Retina (tissue), 1 donor: ENCODE measurements around the gene TPGS2.
"Not testable (repeated sequence)": the region's sequence is repeated elsewhere in the genome, so short reads cannot be mapped to it uniquely, and the experiment has no call there.

Source experiments
- DNase-seq: peaks from one replicate; pipeline ENCODE4 v3.0.0-alpha.2; 2016

The TPGS2 gene

DNA sequence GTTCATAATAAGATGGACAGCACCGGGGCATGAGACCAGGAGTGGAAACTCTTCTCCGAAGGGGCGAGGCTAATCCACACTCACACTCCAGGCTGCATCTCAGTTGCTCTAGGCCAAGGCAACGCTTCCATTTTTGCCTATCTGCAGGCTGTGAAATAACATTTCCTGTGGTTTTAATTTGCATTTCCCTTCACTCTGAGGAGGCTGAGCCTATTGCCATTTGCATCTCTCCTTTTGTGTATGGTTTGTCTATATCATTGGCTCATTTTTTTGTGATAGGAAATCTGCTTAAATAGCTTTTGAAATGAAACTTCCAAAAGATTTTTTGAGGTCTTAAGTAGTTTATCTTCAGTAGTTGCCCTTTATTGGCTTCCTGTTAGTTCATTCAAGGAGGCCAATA, 57.6 kb downstream of the TPGS2 start:
- no peak for DNase-seq

GRCh38 chr18:36770315-36770946, 58.4 kb downstream of the TPGS2 start:
- no peak for DNase-seq

- no peak for DNase-seq
Measured at GRCh38 chr18:36769611-36770314, 59.0 kb downstream of the TPGS2 start.

DNA sequence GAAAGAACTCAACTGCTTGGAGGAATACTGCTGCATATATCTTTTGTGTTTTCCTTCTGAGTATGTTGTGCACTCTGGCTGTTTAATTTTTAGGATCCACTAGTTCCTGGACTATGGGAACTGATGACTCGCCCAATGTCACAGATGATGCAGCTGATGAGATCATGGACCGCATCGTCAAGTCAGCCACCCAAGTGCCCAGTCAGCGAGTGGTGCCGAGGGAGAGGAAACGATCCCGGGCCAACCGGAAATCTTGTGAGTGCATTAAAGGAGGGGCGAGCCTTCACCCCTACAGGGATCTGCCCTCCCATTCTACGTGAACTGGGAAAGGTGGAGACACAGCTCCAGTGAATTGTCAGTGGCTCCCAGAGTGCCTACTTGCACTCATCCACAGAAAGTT, 59.6 kb downstream of the TPGS2 start:
- DNase-seq, result no peak

DNA sequence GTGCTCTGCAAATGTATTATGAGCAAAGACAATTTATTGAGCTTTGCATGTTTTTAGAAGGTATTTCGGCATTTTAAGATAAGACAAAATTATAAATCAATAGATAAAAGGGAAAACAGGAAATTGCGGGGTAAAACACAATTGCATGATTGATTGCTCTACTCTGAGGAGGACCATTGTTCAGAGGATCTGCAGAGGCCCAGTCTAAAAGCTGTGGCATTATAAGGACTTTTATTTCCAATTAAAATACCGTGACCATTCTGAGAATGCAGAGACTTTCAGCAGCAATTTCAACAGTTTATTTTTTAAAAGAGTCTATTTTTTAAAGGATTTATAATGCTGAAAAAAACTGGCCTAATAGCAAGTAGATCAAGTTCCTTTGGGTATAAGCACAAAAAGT, 62.0 kb downstream of the TPGS2 start:
- DNase-seq, result no peak

DNA sequence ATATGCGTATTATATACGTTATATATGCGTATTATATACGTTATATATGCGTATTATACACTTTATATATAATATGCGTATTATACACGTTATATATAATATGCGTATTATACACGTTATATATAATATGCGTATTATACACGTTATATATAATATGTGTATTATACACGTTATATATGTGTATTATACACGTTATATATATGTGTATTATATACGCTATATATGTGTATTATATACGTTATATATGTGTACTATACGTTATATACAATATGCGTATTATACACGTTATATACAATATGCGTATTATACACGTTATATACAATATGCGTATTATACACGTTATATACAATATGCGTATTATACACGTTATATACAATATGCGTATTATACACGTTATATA, 65.8 kb downstream of the TPGS2 start:
- not testable (repeated sequence) for DNase-seq

DNA sequence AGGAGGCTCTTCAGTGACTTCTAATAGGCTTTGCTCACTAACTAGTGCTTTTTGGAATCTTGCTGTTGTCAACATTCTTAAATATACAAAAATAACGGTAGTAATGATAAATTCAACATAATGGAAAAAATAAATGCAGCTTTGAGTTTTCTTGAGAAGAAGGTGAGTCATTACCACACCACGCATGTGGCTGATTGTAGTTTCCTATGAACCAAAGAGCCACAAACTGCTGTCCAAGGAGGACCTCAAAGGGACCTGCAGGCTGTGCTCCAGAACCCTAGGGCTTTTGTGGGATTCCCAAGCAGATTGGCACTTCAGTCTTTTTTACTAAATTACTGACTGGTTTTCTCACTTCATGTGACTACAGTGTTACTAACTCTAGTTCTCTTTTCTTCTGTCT, 66.7 kb downstream of the TPGS2 start:
- no peak for DNase-seq

DNA sequence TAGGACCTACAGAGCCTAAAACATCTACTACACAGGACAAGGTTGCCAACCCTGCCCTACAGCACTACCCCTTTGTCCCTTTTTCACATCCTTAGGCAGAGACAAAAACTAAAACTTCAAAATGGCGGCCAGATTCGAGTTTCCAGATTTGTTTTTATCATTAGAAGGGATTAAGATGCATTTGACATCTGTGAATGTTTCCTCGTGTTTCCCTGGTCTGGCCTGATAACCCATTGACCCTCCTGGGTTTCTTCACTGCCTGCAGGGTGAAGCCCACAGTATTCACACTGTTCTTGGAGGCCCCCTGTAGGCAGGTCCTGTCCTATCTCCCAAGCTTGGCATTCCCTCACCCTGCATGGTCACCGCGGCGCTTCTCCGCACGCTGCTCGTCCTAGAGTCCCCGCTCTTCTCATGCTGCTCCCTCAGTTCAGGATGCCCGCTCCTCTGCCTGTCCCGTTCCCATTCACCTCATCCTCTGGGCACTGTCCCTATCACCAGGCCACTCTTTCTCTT, 67.6 kb downstream of the TPGS2 start:
- no peak for DNase-seq

- no peak for DNase-seq
Measured at GRCh38 chr18:36760598-36760997, 68.2 kb downstream of the TPGS2 start.

DNA sequence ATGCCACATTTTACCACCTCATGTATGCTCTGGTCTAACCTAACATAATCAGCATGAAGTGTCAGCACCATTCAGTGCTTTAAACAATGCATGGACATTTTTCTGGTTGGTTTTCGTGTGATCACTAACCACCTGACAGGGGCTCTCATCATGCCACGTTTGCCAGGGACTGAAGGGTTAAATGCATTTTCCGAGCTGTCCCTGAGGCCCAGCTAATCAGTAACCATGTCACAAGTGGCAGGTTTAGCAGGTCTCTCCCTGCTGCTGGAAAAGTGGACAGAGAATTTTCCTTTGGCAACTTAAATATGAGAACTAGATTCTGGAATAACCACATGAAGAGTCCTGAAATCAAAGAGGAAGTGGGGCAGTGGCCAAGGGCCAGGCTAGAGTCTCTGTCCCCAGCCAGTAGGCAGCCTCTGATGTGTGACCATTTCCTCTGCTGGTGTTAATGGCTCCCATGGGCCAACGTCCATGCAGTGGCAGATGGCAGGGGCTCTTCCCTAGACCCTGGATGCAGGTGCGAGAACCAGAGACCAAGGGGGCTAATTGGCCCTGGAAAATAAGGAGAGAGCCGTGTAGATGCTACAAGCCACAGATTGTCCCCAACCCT, 69.5 kb downstream of the TPGS2 start:
- no peak for DNase-seq

- no peak for DNase-seq
Measured at GRCh38 chr18:36758623-36759022, 70.2 kb downstream of the TPGS2 start.

- DNase-seq, result no peak
Measured at GRCh38 chr18:36757991-36758390, 70.8 kb downstream of the TPGS2 start.

GRCh38 chr18:36757081-36757480, 71.7 kb downstream of the TPGS2 start:
- DNase-seq, result peak; percentile 58

DNA sequence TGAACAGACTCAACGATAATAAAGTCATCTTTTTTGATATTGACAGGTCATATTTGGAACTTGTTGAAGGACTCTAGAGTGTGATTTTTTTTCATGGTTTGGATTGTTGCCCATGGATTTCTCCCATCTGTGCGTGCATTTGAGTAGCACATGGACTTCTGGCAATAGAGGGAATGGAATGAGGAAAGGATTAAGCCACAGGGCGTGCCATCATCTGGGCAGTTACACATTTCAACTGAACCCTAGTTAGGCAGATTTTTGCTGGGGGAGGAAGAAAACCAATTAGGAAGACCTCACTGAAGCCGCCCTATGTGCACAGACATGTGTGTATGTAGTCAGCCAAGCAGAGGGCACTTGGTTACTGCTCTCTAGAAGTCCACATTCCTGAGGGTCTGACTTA, 72.6 kb downstream of the TPGS2 start:
- no peak for DNase-seq

DNA sequence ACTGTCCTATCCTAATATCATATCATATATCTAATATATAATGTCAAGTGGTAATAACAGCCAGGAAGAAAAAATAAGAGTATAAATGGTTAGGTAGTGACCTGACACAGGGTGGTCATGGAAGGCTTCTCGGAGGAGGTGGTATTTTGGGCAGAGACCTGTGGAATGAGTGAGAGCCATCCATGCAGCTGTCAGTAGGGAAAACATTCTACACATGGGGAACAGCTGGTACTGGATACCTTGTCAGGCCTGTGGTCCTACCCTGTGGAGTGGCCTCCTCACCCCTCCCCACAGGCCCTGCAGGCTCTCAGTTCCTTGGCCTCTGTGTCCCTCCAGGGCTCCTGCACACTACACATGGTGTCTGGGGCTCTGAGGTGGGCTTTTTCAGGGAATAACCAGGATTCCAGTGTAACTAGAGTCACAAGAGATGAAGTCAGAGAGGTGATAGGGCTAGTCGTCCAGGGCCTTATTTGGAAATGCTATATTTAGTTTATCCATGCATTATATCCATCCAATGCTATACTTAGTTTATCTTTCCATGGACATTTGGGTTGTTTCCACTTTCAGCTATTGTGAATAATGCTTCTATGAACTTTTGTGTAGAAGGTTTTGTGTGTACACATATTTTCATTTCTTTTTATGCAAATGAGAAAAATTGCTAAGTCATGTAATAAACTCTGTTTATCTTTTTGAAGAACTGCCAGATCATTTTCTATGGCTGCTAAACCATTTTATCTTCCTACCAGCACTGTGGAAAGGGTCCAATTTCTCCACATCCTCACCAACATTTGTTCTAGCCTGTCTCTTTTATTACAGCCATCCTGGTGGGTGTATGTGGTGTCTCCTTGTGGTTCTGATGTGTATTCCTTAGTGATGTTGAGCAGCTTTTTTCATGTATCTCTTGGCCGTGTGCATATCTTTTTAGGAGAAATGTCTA, 75.6 kb downstream of the TPGS2 start:
- DNase-seq, result no peak

DNA sequence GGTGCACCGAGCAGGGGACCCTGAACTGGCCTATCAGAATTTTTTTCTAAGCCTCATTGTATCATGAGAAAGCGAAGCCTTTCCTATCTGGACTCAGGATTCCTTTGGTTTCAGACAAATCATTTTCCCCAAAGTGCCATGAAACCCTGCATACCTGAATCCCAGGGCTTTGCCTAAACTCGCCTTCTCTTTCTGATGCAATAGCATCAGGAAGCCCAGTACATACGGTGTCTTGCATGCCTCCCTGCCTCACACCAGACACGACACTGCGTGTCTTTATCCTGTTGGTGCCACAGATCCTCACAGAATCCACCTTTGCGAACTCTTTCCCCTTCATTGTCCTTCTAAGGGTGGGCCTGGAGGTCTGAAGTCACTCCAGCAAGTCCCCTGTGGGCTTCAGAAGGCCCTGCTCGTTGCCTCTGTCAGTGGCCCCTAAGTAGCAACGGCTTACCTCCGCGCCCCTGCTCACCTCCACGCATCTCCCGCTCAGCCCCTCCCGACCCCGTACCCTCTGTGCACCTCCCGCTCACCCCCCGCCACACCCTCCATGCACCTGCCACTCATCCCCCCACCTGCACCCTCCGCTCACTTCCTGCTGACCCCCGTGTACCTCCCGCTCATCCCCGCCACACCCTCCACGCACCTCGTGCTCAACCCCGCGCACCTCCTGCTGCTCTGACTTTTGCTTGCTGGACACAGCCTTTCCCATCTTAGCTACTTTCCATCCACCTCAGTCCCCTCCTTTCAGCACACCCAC, 83.4 kb downstream of the TPGS2 start:
- no peak for DNase-seq

DNA sequence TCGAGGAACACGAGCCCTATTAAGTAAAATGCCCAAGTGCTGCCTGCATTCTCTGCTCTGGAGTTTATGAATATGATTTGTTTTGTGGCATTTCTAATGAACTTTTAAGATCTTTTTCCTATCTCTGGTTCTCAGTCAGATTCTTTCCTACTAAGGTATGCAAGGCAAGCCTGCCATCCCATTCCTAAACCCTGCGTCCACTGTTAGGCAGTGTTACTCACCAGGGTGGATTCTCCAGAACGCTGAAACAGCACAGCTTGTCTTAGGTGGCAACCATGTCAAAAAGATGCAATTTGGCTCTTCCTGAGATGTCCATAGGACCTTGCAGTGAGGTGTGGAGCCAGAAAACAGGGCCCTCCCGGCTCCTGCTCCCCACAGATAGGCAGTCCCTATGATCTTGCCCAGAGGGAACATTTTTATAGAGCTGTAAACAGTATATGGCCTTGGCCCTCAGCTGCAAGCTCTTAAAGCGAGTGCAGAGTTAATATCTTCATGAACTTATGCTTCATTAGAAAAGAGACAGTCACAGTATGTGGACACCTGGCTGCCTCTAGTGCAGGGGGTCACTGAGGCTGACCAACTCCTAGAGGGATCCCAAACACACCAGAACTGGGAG, 84.4 kb downstream of the TPGS2 start:
- no peak for DNase-seq
